Keratinocyte (primary cell): ENCODE results near the gene POLR1A. TPM values are rescaled to one million over a fixed set of nuclear protein-coding genes. Genes with fewer than 3 reads are reported as not detected.

Source experiments
- DNase-seq: peaks from one replicate; pipeline ENCODE4 v3.0.0-alpha.2; 2011; ENCODE audit warnings: low read depth, missing footprints, low spot score
- FAIRE-seq: peaks from 2 replicates; lab custom pipeline; 2011; peaks lifted over from hg19 to GRCh38; lab: Jason Lieb, UNC
- H2AFZ ChIP-seq: 2 replicates; pipeline ENCODE4 v1.6.0; 2012; ENCODE audit warnings: low read length, control low read depth, inconsistent platforms; ENCODE audit not compliant: control insufficient read depth
- H3K27ac ChIP-seq: 2 replicates; pipeline ENCODE4 v1.5.1; 2011; ENCODE audit warnings: low read length; ENCODE audit not compliant: control insufficient read depth, insufficient read depth
- H3K27me3 ChIP-seq: 3 replicates; pipeline ENCODE4 v1.6.0; 2011; ENCODE audit warnings: low read length; ENCODE audit not compliant: control insufficient read depth, insufficient read depth; ENCODE audit errors: extremely low read depth
- H3K36me3 ChIP-seq, 2 experiments: 2 replicates in 1 of 2; 3 replicates in 1 of 2; pipeline ENCODE4 v1.5.1; 2011; ENCODE audit warnings: low read length in 2 of 2, mild to moderate bottlenecking in 1 of 2; ENCODE audit not compliant: control insufficient read depth in 2 of 2, insufficient read depth in 2 of 2; ENCODE audit errors: extremely low read depth in 1 of 2
- H3K4me1 ChIP-seq: 3 replicates; pipeline ENCODE4 v1.5.1; 2011; ENCODE audit warnings: low read length; ENCODE audit not compliant: control insufficient read depth, insufficient read depth; ENCODE audit errors: extremely low read depth
- H3K4me2 ChIP-seq: 3 replicates; pipeline ENCODE4 v1.6.0; 2011; ENCODE audit warnings: low read depth, low read length; ENCODE audit not compliant: control insufficient read depth, insufficient read depth; ENCODE audit errors: extremely low read depth
- H3K4me3 ChIP-seq, 3 experiments: fragments of 200-600 bp in 1 of 3; sonication (generic) in 1 of 3; 2 replicates in 2 of 3; 3 replicates in 1 of 3; pipeline ENCODE4 v1.5.1; 2011 to 2016; ENCODE audit warnings: low read length in 3 of 3, mild to moderate bottlenecking in 3 of 3, control low read depth in 2 of 3, inconsistent platforms in 1 of 3, low read depth in 1 of 3, mixed read lengths in 1 of 3, mixed run types in 1 of 3, moderate library complexity in 1 of 3; ENCODE audit not compliant: control insufficient read depth in 2 of 3, insufficient read depth in 2 of 3; ENCODE audit errors: extremely low read depth in 1 of 3
- H3K79me2 ChIP-seq: 2 replicates; pipeline ENCODE4 v1.6.0; 2012; ENCODE audit warnings: low read length; ENCODE audit not compliant: control insufficient read depth, insufficient read depth
- H3K9ac ChIP-seq: 3 replicates; pipeline ENCODE4 v1.6.0; 2011; ENCODE audit warnings: low read length; ENCODE audit not compliant: control insufficient read depth, insufficient read depth; ENCODE audit errors: extremely low read depth
- H3K9me1 ChIP-seq: 3 replicates; pipeline ENCODE4 v1.6.0; 2011; ENCODE audit warnings: low read length; ENCODE audit not compliant: control insufficient read depth, insufficient read depth; ENCODE audit errors: extremely low read depth
- H3K9me3 ChIP-seq: 2 replicates; pipeline ENCODE4 v1.5.1; 2012; ENCODE audit warnings: low read depth, low read length; ENCODE audit not compliant: control insufficient read depth
- H4K20me1 ChIP-seq: 3 replicates; pipeline ENCODE4 v1.6.0; 2011; ENCODE audit warnings: low read length; ENCODE audit not compliant: control insufficient read depth, insufficient read depth; ENCODE audit errors: extremely low read depth
- EZH2 ChIP-seq: IDR thresholded peaks from one replicate; pipeline ENCODE4 v1.6.1; 2012; ENCODE audit warnings: inconsistent platforms, mild to moderate bottlenecking, low read length, moderate library complexity
- dilution Hi-C: fragments of 300-500 bp; cut with MboI; formaldehyde crosslinking; loops from one replicate; pipeline ENCODE4 v1.7.0; 2020; ENCODE audit warnings: low sequenced_read_pairs; ENCODE audit not compliant: extremely low pct_ligation_motif_present
- polyA plus RNA-seq, 5 experiments: library from polyadenylated mRNA; depleted of rRNA in 3 of 5; stranded (reverse) in 3 of 5; stranded (forward) in 1 of 5; unstranded in 1 of 5; fragments of >200 nt; gene quantifications; 1 replicate in 1 of 5; 2 replicates in 3 of 5; 3 replicates in 1 of 5; pipeline versions ENCODE4 v1.2.1 to v1.2.3, GENCODE V29; 2011 to 2012; ENCODE audit warnings: missing spikeins in 2 of 5, low read depth in 1 of 5, low replicate concordance in 1 of 5
- TF ChIP-seq, protein P1 (sequence below), 3 experiments: IDR thresholded peaks in 1 of 3; conservative IDR thresholded peaks in 1 of 3; optimal IDR thresholded peaks in 1 of 3; 2 replicates in 2 of 3; 3 replicates in 1 of 3; pipeline versions ENCODE3 to v1.5.1; 2011; ENCODE audit warnings: low read length in 3 of 3, mild to moderate bottlenecking in 3 of 3, moderate library complexity in 2 of 3, control low read depth in 1 of 3, inconsistent platforms in 1 of 3; ENCODE audit not compliant: insufficient read depth in 2 of 3; ENCODE audit errors: extremely low read depth in 1 of 3

POLR1A gene
- polyA plus RNA-seq, 1 donor (not counting 4 experiments of a cell fraction or from before 2014, with no cell fraction given): 16.1 TPM

DNA sequence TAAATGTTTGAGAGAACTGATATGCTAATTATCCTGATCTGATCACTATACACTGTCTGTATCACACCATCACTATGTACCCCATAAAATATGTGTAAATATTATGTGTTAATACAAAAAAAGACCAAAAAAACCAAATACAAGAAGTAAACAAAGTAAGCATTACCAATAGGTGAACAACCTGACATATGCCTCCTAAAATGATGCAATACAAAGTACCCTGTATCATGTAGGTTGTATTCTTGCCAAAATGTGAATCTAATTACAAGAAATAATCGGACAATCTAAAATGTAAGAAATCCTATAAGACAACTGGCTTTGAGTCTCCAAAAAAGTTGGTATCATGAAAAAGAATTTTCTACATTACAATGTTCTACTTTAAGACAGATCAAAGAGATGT, 7.8 kb downstream of the POLR1A start:
- Histone ChIP-seq H4K20me1 (peaks cover 2% of the 10 kb centered on the region), H3K9me1 (no peaks in the 10 kb centered on the region)
- no peak for FAIRE-seq

DNA sequence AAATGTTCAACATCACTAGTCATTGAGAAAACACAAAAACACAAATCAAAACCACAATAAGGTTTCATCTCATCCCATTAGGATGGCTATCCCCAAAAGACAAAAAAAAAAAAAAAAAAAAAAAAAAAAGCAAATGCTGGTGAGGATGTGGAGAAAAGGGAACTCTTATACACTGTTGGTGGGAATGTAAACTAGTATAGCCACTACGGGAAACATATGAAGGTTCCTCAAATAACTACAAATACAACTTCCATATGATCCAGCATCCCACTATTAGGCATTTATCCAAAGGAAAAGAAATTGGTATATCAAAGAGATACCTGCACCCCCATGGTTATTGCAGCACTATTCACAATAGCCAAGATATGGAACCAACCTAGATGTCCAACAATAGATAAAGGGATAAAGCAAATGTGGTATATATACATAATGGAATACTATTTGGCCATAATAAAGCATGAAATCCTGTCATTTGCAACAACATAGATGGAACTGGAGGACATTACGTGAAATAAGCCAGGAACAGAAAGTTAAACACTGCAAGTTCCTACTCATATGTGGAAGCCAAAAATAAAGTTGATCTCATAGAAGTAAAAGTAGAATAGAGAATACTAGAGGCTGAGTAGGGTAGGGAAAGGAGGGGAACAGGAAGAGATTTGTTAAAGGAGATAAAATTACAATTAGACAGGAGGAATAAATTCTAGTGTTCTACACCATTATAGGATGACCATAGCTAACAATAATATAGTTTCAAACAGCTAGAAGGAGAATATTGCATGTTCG, 8.4 kb downstream of the POLR1A start:
- no peak for TF ChIP-seq EZH2
- TF ChIP-seq, protein P1, sequence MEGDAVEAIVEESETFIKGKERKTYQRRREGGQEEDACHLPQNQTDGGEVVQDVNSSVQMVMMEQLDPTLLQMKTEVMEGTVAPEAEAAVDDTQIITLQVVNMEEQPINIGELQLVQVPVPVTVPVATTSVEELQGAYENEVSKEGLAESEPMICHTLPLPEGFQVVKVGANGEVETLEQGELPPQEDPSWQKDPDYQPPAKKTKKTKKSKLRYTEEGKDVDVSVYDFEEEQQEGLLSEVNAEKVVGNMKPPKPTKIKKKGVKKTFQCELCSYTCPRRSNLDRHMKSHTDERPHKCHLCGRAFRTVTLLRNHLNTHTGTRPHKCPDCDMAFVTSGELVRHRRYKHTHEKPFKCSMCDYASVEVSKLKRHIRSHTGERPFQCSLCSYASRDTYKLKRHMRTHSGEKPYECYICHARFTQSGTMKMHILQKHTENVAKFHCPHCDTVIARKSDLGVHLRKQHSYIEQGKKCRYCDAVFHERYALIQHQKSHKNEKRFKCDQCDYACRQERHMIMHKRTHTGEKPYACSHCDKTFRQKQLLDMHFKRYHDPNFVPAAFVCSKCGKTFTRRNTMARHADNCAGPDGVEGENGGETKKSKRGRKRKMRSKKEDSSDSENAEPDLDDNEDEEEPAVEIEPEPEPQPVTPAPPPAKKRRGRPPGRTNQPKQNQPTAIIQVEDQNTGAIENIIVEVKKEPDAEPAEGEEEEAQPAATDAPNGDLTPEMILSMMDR (optimal IDR thresholded peaks at IDR 0.05 in 1 of 3, IDR thresholded peaks at IDR 0.05 in 1 of 3, conservative IDR thresholded peaks at IDR 0.05 in 1 of 3; ENCODE audit: extremely low read depth in 1 of 3, insufficient read depth in 2 of 3, low read length in 3 of 3): no peak
- dilution Hi-C loops: no loop called here
- H3K4me1 ChIP-seq: no peaks in the 10 kb centered on the region
- no peak overlapping the region for H3K27ac ChIP-seq
- no peaks in the 10 kb centered on the region for H3K9me1 ChIP-seq
- H3K9ac ChIP-seq: no peak overlapping the region
- FAIRE-seq: no peak
- no peak for DNase-seq
- no peak overlapping the region for H3K4me2 ChIP-seq
- H3K27me3 ChIP-seq: no peaks in the 10 kb centered on the region
- no peak overlapping the region for H2AFZ ChIP-seq
- peaks cover 2% of the 10 kb centered on the region for H4K20me1 ChIP-seq
- H3K36me3 ChIP-seq: peaks cover 18 to 24% of the 10 kb centered on the region in 2 experiments
- H3K79me2 ChIP-seq: peaks cover 57% of the 10 kb centered on the region
- no peak overlapping the region for H3K4me3 ChIP-seq
- H3K9me3 ChIP-seq: no peaks in the 10 kb centered on the region

More for the DNA sequence above, 7.8 kb downstream of the POLR1A start:
- Histone ChIP-seq H3K9ac (no peak overlapping the region), H2AFZ (no peak overlapping the region), H3K4me2 (no peak overlapping the region), H3K36me3 (peaks cover 18 to 26% of the 10 kb centered on the region in 2 experiments), H3K4me1 (no peaks in the 10 kb centered on the region), H3K27me3 (no peaks in the 10 kb centered on the region), H3K9me3 (no peaks in the 10 kb centered on the region), H3K27ac (no peak overlapping the region), H3K79me2 (peaks cover 63% of the 10 kb centered on the region), H3K4me3 (no peak overlapping the region)
- no peak for DNase-seq
- dilution Hi-C loops: no loop called here
- no peak for TF ChIP-seq EZH2
- TF ChIP-seq, protein P1 (optimal IDR thresholded peaks at IDR 0.05 in 1 of 3, IDR thresholded peaks at IDR 0.05 in 1 of 3, conservative IDR thresholded peaks at IDR 0.05 in 1 of 3; ENCODE audit: extremely low read depth in 1 of 3, insufficient read depth in 2 of 3, low read length in 3 of 3): no peak
